ENCODE data around the gene CAMSAP1.

CAMSAP1 gene

GRCh38 chr9:135809166-135809565, 98.2 kb downstream of the CAMSAP1 start:
- DNase-seq: no peak

- no peak for DNase-seq
These were observed 101.8 kb downstream of the CAMSAP1 start for GRCh38 chr9:135805422-135806022.

- no peak for DNase-seq
These were observed 102.5 kb downstream of the CAMSAP1 start for GRCh38 chr9:135804581-135805421.

DNA sequence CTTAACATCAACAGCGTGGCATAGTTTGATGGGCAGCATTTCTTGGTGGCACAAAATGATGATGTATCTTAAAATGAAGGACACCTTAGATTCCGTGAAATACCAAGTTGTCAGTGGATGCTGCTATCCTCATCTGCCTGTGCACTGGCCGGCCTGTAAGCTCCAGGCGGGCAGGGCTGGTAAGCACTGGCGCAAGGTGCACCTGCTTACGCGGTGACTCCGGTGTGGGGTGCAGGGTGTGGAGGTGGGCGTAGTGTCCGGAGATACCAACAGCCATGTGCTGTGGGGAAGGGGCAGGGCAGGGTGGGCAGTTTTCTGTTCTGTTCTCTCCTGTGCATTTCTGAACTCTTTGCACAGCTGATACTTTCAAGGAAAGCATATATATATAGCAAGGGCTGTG, 103.9 kb downstream of the CAMSAP1 start:
- no peak for DNase-seq

DNA sequence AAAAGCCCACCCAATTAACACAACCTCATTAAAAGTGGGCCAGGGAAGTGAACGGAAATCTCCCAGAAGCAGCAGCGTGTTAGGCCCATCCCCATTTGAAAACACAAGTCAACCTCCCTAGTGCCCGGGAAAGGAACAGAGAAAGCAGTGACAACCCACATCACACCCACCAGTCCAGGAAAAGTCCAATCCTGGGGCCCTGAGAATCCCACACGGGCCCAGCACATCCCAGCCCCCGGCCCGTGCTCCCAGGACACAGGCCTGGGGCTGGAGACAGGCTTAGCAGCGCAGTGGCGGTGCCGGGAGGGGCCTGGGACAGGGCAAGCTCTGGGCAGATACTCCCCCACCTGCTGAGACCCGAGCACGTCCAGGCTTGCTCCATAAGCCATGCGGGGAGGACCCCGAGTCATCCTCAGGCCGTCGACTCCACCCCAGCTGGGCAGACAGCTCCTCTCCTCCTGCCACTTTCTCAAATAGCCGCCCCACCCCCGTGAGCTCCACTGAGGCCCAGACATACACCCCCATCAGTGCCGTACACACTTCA, 104.4 kb downstream of the CAMSAP1 start:
- DNase-seq: no peak

DNA sequence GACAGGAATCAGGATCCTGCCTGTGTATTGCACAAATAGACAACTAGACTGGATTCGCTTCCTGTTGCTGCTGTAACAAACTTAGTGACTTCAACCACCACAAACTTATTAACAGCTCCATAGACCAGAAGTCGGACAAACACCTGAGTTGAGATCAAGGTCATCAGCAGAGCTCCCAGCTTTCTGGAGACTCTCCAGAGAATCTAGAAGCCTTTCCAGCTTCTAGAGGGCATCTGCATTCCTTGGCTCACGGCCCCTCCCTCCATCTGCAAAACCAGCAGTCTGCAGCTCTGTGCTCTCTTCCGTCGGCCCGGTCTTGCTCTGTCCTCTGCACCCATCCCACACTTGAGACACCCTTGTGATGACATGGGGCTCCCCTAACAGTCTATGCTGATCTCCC, 106.3 kb downstream of the CAMSAP1 start:
- no peak for DNase-seq

DNA sequence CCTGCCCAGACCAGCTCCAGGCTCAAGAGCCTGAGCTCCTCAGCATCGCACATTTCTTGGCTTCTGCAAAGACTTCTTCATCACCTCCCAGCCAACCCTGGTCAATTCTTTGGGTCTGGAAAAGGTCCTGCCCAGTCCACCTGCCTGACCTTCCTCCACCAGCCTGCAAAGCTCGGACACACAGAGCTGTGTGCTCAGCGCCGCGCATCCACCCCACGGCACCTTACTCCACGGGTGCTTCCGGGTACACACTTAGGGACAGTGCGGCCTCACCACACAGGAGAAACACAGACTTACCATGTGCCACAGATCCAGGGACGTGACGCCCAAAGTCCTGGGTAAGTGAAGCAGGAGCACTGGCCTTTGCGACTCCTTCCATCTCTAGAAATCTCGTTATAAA, 108.1 kb downstream of the CAMSAP1 start:
- DNase-seq: no peak

DNA sequence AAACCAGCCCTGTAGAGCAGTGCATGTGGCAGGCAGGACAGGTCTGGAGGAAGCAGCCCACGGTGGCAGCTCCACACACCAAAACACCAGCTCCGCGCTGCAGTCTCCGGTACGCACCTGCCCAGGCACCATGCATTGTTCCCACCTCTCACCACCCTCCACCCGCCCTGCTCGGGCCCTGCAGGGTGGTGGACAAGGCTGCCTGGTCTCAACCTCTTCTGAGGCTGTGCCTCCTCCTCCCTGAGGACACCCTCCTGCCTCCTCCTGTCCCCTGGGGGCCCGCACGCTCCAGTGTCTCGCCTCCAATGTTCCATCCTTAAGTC, 109.1 kb downstream of the CAMSAP1 start:
- no peak for DNase-seq

DNA sequence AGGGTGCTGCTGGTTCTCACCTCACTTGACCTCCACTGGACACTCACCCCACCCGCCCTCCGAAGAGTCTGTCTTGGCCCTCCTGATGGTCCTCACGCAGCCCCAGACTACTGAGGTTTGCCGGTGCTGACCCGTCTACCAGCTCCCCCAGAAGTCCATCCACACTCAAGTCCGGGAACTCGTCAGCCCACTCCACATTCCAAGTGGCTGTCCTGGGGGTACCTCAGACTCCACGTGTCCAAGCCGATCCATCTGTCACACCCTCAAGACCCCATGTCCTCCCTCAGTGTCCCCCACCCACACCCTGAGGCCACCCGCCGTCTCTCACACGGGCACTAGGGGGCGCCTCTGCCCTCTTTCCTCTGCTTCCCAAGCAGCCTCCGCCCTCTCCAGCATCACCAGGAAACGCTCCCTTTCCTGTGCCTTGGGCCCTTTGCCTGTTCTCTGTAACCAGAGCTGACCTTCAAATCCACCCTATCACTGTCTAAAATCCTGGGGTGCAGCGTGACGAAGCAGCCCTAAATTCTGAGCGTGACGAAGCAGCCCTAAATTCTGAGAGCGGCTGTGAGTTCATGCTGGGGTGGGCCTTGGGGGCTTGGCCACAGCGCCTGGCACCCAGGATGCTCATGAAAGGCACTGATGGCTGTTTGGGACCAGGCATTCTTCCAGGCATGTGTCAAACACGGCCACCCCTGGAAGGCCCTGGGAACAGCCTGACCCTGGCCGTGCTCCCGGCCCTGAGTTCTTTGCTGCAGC, 109.7 kb downstream of the CAMSAP1 start:
- DNase-seq: peak; percentile 41

DNA sequence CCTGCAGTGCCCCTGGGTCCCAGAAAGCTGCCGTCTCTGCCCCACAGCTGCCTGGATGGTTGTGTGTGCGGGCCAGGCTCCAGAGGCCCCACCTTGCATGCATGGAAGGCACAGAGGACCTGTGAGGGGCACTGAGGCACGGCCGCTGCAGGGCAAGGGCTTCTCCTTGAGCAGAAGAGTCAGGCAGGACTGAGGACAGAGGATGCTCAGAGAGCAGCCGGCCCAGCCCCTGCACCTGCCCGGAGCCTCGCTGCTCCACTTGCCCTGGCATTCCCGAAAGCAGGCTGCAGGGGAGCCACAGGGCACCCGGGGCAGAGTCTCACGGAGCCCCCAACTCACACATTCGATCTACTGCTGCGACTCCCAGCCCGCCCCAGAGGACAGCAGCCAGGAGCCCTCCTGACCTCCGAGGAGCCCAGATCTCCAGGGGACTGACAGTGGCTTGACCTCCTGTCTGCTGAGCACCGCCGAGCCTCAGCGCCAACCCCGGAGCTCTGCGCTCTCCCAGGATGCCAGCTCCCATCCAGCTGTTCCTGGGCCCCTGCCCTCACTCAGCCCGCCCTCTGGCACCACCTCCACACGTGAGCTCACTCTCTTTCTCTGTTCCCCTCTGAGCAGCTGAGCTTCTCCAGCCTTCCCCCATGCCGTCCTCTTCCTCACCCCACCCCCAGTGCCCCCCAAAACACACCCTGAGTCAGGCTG, 110.4 kb downstream of the CAMSAP1 start:
- peak; percentile 8 for DNase-seq

DNA sequence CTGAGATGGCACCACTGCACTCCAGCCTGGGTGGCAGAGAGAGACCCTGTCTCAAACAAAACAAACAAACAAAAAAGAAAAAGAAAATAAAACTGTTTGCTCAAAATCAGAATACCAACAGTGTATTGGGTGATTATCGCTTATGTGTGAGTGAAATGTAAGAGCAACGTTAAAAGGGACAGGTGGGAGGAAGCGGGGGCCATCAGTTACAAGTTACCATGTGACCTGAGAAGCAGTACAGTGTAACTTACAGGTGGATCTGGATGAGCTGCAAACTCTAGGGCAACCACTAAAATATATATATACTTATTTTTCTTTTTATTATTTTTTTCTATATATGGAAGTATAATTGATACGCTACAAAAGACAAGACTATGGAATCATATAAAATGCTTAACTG, 112.0 kb downstream of the CAMSAP1 start:
- DNase-seq: no peak

DNA sequence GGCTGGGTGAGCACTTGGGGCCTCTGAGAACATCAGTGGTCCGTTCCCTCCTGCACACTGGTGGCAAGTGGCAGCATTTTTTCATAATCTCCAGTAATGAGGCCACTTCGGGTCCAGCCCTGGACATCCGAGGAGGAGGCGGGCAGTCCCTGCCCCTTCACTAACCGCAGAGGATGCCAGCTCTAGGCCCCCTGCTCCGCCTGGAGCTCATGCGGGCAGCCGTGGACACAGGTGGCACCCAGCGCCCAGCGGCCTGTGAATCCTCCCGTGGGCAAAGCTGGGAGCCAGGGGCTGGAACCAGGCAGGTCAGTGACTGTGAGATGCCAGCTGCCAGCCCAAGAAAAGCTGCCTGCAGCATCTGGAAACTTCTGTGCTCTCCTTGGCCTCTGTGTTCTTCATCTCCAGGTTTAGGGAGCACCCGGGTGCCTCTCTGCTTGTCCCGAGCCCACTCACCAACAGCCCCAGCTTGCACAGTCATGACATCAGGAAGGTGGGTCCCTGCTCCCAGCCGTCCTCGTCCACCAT, 112.9 kb downstream of the CAMSAP1 start:
- no peak for DNase-seq

DNA sequence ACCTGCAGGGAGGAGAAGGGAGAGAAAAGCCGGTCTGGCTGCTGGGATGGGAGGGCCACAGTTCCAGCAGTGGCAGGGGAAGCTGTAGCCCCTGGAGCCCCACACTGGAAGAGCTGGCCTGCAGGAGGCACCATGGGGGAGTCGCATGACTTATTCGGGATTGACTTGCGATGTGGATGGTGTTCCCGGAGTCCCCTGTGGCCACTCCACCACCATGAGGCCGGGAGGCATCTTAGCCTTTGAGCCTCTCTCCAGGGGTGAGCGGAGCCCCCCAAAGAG, 113.3 kb downstream of the CAMSAP1 start:
- no peak for DNase-seq

GRCh38 chr9:135793221-135794056, 113.9 kb downstream of the CAMSAP1 start:
- DNase-seq: no peak

DNA sequence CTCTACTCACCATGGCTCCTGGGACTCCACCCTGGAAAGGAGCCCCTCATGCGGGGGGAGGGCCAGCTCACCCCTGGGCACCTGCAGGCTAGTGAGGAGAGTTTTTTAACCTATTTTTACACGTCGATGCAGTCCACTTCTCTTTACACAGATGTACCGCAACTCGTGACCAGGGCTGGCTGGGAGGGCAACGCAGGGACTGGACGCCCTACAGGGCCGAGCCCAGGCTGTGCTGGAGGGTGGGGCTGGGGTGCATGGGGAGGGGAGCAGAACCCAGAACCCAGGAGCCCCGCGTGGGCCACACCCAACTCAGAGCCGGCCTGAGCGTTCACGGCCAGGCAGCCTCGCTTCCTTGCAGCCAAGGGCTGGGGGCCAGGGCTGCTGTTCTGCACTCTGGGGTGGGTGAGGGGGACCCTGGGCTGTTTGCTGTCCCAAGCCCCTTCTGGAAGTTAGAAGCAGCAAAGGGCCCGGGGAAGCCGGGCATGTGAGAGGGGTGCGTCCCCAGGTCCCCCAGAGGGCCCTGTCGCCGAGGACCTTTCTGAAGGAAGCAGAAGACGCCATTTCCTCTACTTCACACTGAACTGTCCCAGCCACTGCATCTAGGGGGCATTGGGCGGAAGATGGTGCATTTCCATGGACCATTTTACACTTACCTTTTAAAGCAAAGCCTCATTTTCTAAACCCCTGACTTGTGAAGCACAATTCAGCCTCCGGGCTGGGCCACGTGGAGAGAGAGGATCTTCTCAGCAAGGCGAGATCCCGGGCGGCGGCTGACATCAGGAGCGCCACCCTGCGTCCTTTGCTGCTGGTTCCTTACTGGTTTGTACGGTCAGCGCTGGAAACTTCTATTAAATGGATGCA, 114.8 kb downstream of the CAMSAP1 start:
- no peak for DNase-seq

DNA sequence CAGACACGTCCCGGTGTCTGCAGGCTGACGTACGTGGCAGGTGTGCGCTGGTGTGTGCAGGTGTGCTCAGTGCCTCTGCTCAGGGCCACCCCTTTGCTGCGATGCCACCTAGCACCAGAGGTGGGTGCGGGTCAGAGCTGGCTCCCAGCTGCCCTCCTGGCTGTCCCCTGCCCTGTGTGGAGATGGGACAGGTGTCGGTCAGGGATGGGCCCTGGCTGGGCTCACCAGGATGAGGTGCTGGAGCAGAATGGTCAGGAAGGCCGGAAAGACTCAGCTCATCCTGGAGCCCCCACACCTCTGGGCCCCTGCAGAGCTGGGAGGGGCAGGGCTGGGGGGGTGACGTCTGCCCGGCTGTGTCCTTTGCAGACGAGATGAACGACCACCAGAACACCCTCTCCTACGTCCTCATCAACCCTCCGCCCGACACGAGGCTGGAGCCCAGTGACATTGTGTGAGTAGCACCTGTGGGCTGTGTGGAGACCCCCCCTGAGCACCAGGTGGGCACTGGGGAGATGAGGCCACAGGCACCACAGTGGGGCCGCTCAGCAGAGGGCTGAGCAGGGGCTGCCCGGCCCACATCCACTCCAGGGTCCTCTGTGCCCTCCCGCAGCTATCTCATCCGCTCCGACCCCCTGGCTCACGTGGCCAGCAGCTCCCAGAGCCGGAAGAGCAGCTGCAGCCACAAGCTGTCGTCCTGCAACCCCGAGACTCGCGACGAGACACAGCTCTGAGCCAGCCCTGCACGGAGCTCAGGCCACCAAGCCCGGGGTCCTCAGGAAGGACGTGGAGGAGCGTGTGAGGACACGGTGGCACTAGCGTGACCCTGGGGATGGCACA, 115.7 kb downstream of the CAMSAP1 start:
- DNase-seq: peak; percentile 1

GRCh38 chr9:135790850-135791249, 116.5 kb downstream of the CAMSAP1 start:
- no peak for DNase-seq

DNA sequence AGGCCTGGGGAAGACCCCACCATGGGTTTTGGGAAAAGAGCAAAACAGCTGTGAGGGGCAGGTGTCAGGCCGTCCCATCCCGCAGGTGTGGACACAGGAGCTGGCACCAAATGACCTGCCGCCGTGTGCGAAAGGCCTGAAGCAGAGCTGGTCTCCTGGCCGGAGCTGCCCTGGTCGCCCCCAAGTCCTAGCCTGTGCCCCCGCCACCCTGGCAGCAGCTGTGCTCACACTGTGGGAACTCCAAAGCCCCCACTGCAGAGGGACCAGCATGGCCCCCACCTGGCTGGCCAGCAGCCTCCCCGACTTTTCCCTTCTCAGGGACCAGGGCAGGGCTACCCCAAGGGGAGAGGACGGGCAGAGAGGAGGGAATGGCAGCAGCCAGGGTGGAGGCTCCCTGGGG, 117.0 kb downstream of the CAMSAP1 start:
- no peak for DNase-seq

- no peak for DNase-seq
These were observed 117.5 kb downstream of the CAMSAP1 start for GRCh38 chr9:135789838-135790291.

Measured in NCI-H1694 (cell line).